ENCODE measurements around the gene OTUD7B. TPM values are rescaled to one million over a fixed set of nuclear protein-coding genes. Genes with fewer than 3 reads are reported as not detected.

The OTUD7B gene
- total and polyA plus RNA-seq, 9 of the 15 experiments (the other 6 are each of a cell fraction or from before 2014, with no cell fraction given), result 0.96 to 18.8 (median 7.4) TPM

DNA sequence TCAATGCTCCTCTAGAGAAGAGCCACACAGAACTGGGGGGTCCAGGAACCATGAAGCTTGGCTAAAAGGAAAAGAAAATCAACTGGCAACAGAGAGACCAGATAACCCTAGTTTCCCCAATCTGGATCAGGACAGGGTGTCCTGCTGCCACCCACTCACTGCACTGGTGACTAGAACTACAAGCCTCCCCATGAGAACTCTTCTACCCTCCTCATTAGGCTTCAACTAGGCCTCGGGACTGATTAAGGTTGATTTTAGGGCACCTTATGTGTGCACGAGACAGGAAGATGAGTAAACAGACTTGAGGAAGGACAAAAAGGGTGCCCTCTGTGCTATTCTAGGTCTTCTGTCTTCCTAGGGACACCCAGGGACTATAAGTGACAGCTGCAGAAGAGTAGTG, 80.7 kb downstream of the OTUD7B start:
- ChIA-PET POLR2A (interaction anchor here (2.8 to 3.5 kb wide), 2 partner anchors 8 to 43 kb away, joined by 22 to 28 read pairs; a partner anchor contains a TSS), CTCF (ENCODE audit: low intra/inter-chr PET ratio) (no interaction called here)
- Histone ChIP-seq H3K9ac (ENCODE audit: insufficient read depth in 1 of 2, low read depth in 2 of 2, low read length in 2 of 2) (peak overlapping the region in 1 of 2 experiments; percentile 42; a peak in 1 of 4 replicates), H3K9me1 (ENCODE audit: control insufficient read depth, insufficient read depth, low read length) (no peaks in the 10 kb centered on the region), H3K4me3 (no peak overlapping the region), H3K4me2 (ENCODE audit: insufficient read depth, low read length) (no peak overlapping the region), H3K27ac (ENCODE audit: extremely low read depth, low read depth, low read length) (no peak overlapping the region), H3K4me1 (replicated peaks in 1 of 2; ENCODE audit: control insufficient read depth in 2 of 2, insufficient read depth in 2 of 2, low read length in 2 of 2) (peaks cover 22 to 23% of the 10 kb centered on the region in 2 experiments), H4K20me1 (replicated peaks; ENCODE audit: control insufficient read depth, insufficient read depth, low read length) (no peaks in the 10 kb centered on the region), H3K9me3 (replicated peaks; ENCODE audit: control insufficient read depth, insufficient read depth, low read depth, low read length) (no peaks in the 10 kb centered on the region), H3K27me3 (ENCODE audit: control insufficient read depth in 2 of 2, insufficient read depth in 2 of 2, low read length in 2 of 2) (no peaks in the 10 kb centered on the region), H3K79me2 (ENCODE audit: control insufficient read depth, insufficient read depth, low read length) (peaks cover 33% of the 10 kb centered on the region), H2AFZ (ENCODE audit: low read depth, low read length) (peak overlapping the region; percentile 82; the same call in 1 of the 2 replicates), H3K36me3 (ENCODE audit: control insufficient read depth, insufficient read depth, low read length) (peaks cover 20% of the 10 kb centered on the region)
- FAIRE-seq (no peak), DNase-seq (ENCODE audit: extremely low read depth in 1 of 4, low spot score in 3 of 4) (no peak), ATAC-seq (no peak)
- in situ Hi-C loops (cut with MboI) (no loop called here), intact Hi-C loops (cut with micrococcal nuclease) (no loop called here)
- TF ChIP-seq HDAC6 (IDR thresholded peaks at IDR 0.05; ENCODE audit: low read depth, low read length) (no peak), RBM34 (IDR thresholded peaks at IDR 0.05; ENCODE audit: borderline replicate concordance, insufficient read depth, low read length) (no peak), JUNB (CRISPR knock-in tag; conservative IDR thresholded peaks at IDR 0.05) (no peak), SMARCE1 (IDR thresholded peaks at IDR 0.05) (no peak), ZC3H4 (CRISPR knock-in tag; IDR thresholded peaks at IDR 0.05; ENCODE audit: borderline replicate concordance) (no peak), RERE (CRISPR knock-in tag; IDR thresholded peaks at IDR 0.05; ENCODE audit: borderline replicate concordance) (no peak), EHMT2 (IDR thresholded peaks at IDR 0.05) (no peak), U2AF2 (optimal IDR thresholded peaks at IDR 0.05; ENCODE audit: low read depth, low read length) (no peak), TAF9B (IDR thresholded peaks at IDR 0.05; ENCODE audit: partially characterized antibody) (no peak), ZNF184 (CRISPR knock-in tag; IDR thresholded peaks at IDR 0.05) (no peak), ZNF124 (CRISPR knock-in tag; IDR thresholded peaks at IDR 0.05) (no peak), EGR1 (conservative IDR thresholded peaks at IDR 0.05) (peak; percentile 55)
- TF ChIP-seq, protein P1, sequence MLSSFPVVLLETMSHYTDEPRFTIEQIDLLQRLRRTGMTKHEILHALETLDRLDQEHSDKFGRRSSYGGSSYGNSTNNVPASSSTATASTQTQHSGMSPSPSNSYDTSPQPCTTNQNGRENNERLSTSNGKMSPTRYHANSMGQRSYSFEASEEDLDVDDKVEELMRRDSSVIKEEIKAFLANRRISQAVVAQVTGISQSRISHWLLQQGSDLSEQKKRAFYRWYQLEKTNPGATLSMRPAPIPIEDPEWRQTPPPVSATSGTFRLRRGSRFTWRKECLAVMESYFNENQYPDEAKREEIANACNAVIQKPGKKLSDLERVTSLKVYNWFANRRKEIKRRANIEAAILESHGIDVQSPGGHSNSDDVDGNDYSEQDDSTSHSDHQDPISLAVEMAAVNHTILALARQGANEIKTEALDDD (IDR thresholded peaks at IDR 0.05), result peak; percentile 24; the same call in 1 of the 2 replicates
- WGBS (ENCODE audit: insufficient coverage, low coverage, missing lambda C conversion rate), result 47% methylated on average over 2 of the region's 2 CpGs
- no TSS peak for BruUV-seq (replicated peaks)

All from K562 (cell line).